HepG2 (cell line): Measurements from ENCODE around the gene POU6F2. TPM values are rescaled to one million over a fixed set of nuclear protein-coding genes. Genes with fewer than 3 reads are reported as not detected.

ENCODE experiments used
- ATAC-seq: fragments of 200-7000 bp; cut with Tn5 transposase; 3 replicates; pipeline ENCODE4 v1.9.1; 2020; ENCODE audit warnings: mild to moderate bottlenecking, moderate library complexity
- BruUV-seq: library from RNA; stranded (reverse); fragments of 400-500 nt; replicated peaks from 2 replicates; lab custom pipeline; 2021; lab: Mats Ljungman, UMichigan
- CTCF ChIA-PET: fragments of 300-600 bp; formaldehyde crosslinking; extraction: SDS; loops from one replicate; lab custom pipeline; 2021; ENCODE audit warnings: low total read pairs, inconsistent platforms, low intra/inter-chr PET ratio; lab: Yijun Ruan, JAX
- POLR2A ChIA-PET: fragments of 350-600 bp; sonication (Branson Sonifier 250); formaldehyde crosslinking; loops from one replicate; lab custom pipeline; 2020; ENCODE audit warnings: antibody characterized with exemption, inconsistent platforms; lab: Yijun Ruan, JAX
- DNase-seq: peaks from one replicate; pipeline ENCODE4 v3.0.0-alpha.2; 2015; ENCODE audit warnings: low spot score
- FAIRE-seq: peaks from 3 replicates; lab custom pipeline; 2011; peaks lifted over from hg19 to GRCh38; lab: Jason Lieb, UNC
- H2AFZ ChIP-seq: one replicate; pipeline ENCODE4 v1.6.1; 2011; ENCODE audit warnings: low read length, inconsistent platforms
- H3K27ac ChIP-seq: fragments of 300-600 bp; 3 replicates; pipeline ENCODE4 v1.8.0; 2011; ENCODE audit warnings: mixed run types, mild to moderate bottlenecking, mixed read lengths, low read length, inconsistent platforms; ENCODE audit not compliant: insufficient read depth; ENCODE audit errors: extremely low read length
- H3K27me3 ChIP-seq, 2 experiments: fragments of 200-600 bp in 1 of 2; 2 replicates in 1 of 2; 3 replicates in 1 of 2; pipeline versions ENCODE4 v1.6.0 to v1.8.0; 2011; ENCODE audit warnings: low read length in 2 of 2, mild to moderate bottlenecking in 2 of 2, moderate library complexity in 2 of 2, inconsistent platforms in 1 of 2; ENCODE audit not compliant: insufficient read depth in 2 of 2, control insufficient read depth in 1 of 2
- H3K36me3 ChIP-seq, 2 experiments: fragments of 200-600 bp in 1 of 2; replicated peaks in 1 of 2; 2 replicates in 1 of 2; 3 replicates in 1 of 2; pipeline versions ENCODE4 v1.5.1 to v1.8.0; 2011; ENCODE audit warnings: low read length in 2 of 2, inconsistent platforms in 1 of 2; ENCODE audit not compliant: insufficient read depth in 2 of 2, control insufficient read depth in 1 of 2
- H3K4me1 ChIP-seq: 2 replicates; pipeline ENCODE4 v1.5.1; 2012; ENCODE audit warnings: low read length, inconsistent platforms; ENCODE audit not compliant: insufficient read depth
- H3K4me2 ChIP-seq: 2 replicates; pipeline ENCODE4 v1.6.0; 2011; ENCODE audit warnings: low read depth, low read length, inconsistent platforms
- H3K4me3 ChIP-seq, 3 experiments: fragments of 200-600 bp in 1 of 3; sonication (generic), shearing (Covaris generic) in 1 of 3; replicated peaks in 1 of 3; 2 replicates each; pipeline ENCODE4 v1.5.1; 2011 to 2016; ENCODE audit warnings: low read length in 3 of 3, inconsistent platforms in 2 of 3, low read depth in 2 of 3, mild to moderate bottlenecking in 2 of 3, control low read depth in 1 of 3, mixed read lengths in 1 of 3; ENCODE audit not compliant: insufficient read depth in 1 of 3
- H3K79me2 ChIP-seq: one replicate; pipeline ENCODE4 v1.6.1; 2011; ENCODE audit warnings: low read length, inconsistent platforms; ENCODE audit not compliant: insufficient read depth
- H3K9ac ChIP-seq: 2 replicates; pipeline ENCODE4 v1.6.0; 2011; ENCODE audit warnings: mild to moderate bottlenecking, low read depth, low read length, inconsistent platforms; ENCODE audit not compliant: insufficient read depth
- H3K9me3 ChIP-seq: 2 replicates; pipeline ENCODE4 v1.5.1; 2012; ENCODE audit warnings: mild to moderate bottlenecking, low read length
- H4K20me1 ChIP-seq: 2 replicates; pipeline ENCODE4 v1.6.0; 2011; ENCODE audit warnings: inconsistent platforms, mild to moderate bottlenecking, low read length, moderate library complexity; ENCODE audit not compliant: insufficient read depth
- ATF7-NPFF ChIP-seq: sonication (generic); formaldehyde crosslinking; IDR thresholded peaks from 2 replicates; pipeline ENCODE4 v1.8.1; 2023; ENCODE audit warnings: mild to moderate bottlenecking, low read depth, missing genetic modification reagents, moderate library complexity
- BCL6 ChIP-seq: IDR thresholded peaks from 2 replicates; pipeline ENCODE4 v1.6.1; 2016; ENCODE audit warnings: missing genetic modification reagents, missing compliant biosample characterization
- CEBPB ChIP-seq: IDR thresholded peaks from 2 replicates; pipeline ENCODE4 v1.6.1; 2011; ENCODE audit warnings: low read depth, low read length, improper control_type of control experiment, borderline replicate concordance
- ELF3 ChIP-seq: IDR thresholded peaks from 2 replicates; pipeline ENCODE4 v1.6.1; 2016; ENCODE audit warnings: missing genetic modification reagents, missing compliant biosample characterization
- GATA4 ChIP-seq: sonication (generic); IDR thresholded peaks from 2 replicates; pipeline ENCODE4 v1.6.1; 2016; ENCODE audit warnings: antibody characterized with exemption, low read depth, borderline replicate concordance
- HNRNPL ChIP-seq: fragments of 200-400 bp; formaldehyde crosslinking; IDR thresholded peaks from 2 replicates; pipeline ENCODE4 v1.6.1; 2017; ENCODE audit warnings: mild to moderate bottlenecking, low read depth, low read length
- HOXA3 ChIP-seq: sonication (generic); formaldehyde crosslinking; IDR thresholded peaks from 2 replicates; pipeline ENCODE4 v1.5.0; 2020; ENCODE audit warnings: missing genetic modification reagents
- IRF1 ChIP-seq: sonication (generic); formaldehyde crosslinking; IDR thresholded peaks from 2 replicates; pipeline ENCODE4 v1.4.0; 2020; ENCODE audit warnings: low read depth, mild to moderate bottlenecking, missing genetic modification reagents
- NCOA5 ChIP-seq: sonication (generic); formaldehyde crosslinking; IDR thresholded peaks from 2 replicates; pipeline ENCODE4 v1.4.0; 2020; ENCODE audit warnings: missing genetic modification reagents
- RARA ChIP-seq: IDR thresholded peaks from 2 replicates; pipeline ENCODE4 v1.6.1; 2016; ENCODE audit warnings: missing genetic modification reagents, missing compliant biosample characterization
- TMF1 ChIP-seq: sonication (generic); formaldehyde crosslinking; IDR thresholded peaks from 2 replicates; pipeline ENCODE4 v1.8.1; 2022; ENCODE audit warnings: low read depth, missing genetic modification reagents
- ZFP1 ChIP-seq: IDR thresholded peaks from 2 replicates; pipeline ENCODE4 v1.6.1; 2016
- ZNF10 ChIP-seq: sonication (generic); formaldehyde crosslinking; IDR thresholded peaks from 2 replicates; pipeline ENCODE4 v1.4.0; 2020; ENCODE audit warnings: mild to moderate bottlenecking, low read depth, missing genetic modification reagents, borderline replicate concordance
- ZNF124 ChIP-seq: sonication (generic); formaldehyde crosslinking; IDR thresholded peaks from 2 replicates; pipeline ENCODE4 v1.4.0; 2020; ENCODE audit warnings: missing genetic modification reagents
- ZNF660 ChIP-seq: sonication (generic); formaldehyde crosslinking; IDR thresholded peaks from 2 replicates; pipeline ENCODE4 v1.5.1; 2020; ENCODE audit warnings: mild to moderate bottlenecking, low read depth, missing genetic modification reagents, borderline replicate concordance
- ZNF766 ChIP-seq: sonication (generic); formaldehyde crosslinking; IDR thresholded peaks from 2 replicates; pipeline ENCODE4 v1.5.0; 2020; ENCODE audit warnings: missing genetic modification reagents, borderline replicate concordance
- ZNF780A ChIP-seq: sonication (generic); formaldehyde crosslinking; IDR thresholded peaks from 2 replicates; pipeline ENCODE4 v1.8.0; 2022; ENCODE audit warnings: mild to moderate bottlenecking, missing genetic modification reagents, moderate library complexity
- ZNF841 ChIP-seq: sonication (generic); formaldehyde crosslinking; IDR thresholded peaks from 2 replicates; pipeline ENCODE4 v1.8.1; 2023; ENCODE audit warnings: missing genetic modification reagents, borderline replicate concordance
- WGBS: methylation state at CpG from one replicate; pipeline ENCODE4 v1.1.6; 2017; ENCODE audit warnings: low lambda C conversion rate; 5-methylcytosine and 5-hydroxymethylcytosine counted together
- in situ Hi-C: cut with HindIII; loops from 2 replicates; pipeline ENCODE4 v1.10.0; 2017; ENCODE audit warnings: low pct_unique_long_range_greater_than_20kb; ENCODE audit not compliant: extremely low pct_ligation_motif_present
- intact Hi-C: fragments of 100-400 bp; cut with micrococcal nuclease; formaldehyde crosslinking; loops from one replicate; pipeline ENCODE4 v1.10.0; 2022; ENCODE audit not compliant: unreplicated experiment
- polyA plus RNA-seq, 8 experiments: library from polyadenylated mRNA; depleted of rRNA in 3 of 8; stranded (reverse) in 7 of 8; unstranded in 1 of 8; fragments of >200 nt; fragmentation: Illumina TruSeq in 4 of 8; extraction: Trizol in 4 of 8; gene quantifications; 2 replicates each; pipeline versions ENCODE4 v1.2.1 to v1.2.3, GENCODE V29; 2011 to 2016; ENCODE audit warnings: low read depth in 4 of 8, missing spikeins in 1 of 8, mixed read lengths in 1 of 8; ENCODE audit not compliant: insufficient read depth in 1 of 8
- total RNA-seq, 5 experiments: library from RNA; depleted of rRNA; stranded (reverse); fragments of >200 nt; fragmentation: Illumina TruSeq; extraction: Trizol; gene quantifications; 2 replicates each; pipeline ENCODE4 v1.2.3, GENCODE V29; 2016; ENCODE audit warnings: low read depth in 1 of 5
- TF ChIP-seq, protein P1 (sequence below): sonication (generic); formaldehyde crosslinking; IDR thresholded peaks from 2 replicates; pipeline ENCODE4 v1.5.0; 2020; ENCODE audit warnings: missing genetic modification reagents

Gene POU6F2
- total and polyA plus RNA-seq, 2 of the 13 experiments (the other 11 are each of a cell fraction or from before 2014, with no cell fraction given) = not detected

DNA sequence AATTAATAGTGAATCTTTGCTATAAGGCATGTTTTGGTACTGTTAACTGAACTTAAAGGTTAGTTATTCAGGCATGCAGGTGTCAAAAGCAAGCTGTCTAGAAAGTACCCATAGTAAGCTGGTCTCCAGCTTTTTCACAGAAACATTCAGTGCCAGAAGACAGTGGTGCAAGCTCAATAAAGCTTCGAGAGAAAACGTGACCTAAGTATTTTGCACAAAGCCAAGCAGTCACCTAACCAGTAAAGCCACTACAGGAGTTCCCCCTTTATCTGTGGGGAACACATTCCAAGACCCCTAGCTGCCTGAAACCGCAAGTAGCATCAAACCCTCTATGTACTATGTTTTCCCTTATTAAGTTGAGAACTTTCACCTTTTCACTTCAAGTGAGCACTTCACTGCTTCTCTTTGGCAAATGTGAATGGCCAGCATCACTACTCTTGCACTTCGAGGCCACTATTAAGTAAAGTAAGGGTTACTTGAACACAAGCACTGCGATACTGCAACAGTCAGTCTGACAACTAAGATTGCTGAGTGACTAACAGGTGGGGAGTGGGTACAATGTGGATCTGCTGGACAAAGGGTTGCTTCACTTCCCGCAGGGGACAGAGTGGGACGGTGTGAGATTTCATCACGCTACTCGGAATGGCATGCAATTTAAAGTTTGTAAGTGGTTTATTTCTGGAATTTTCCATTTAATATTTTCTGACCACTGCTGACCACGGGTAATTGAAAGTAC is 334.7 kb downstream of the POU6F2 start:
- ATAC-seq (no peak), DNase-seq (no peak), FAIRE-seq (no peak)
- ChIA-PET POLR2A (no interaction called here), CTCF (no interaction called here)
- no peaks in the 10 kb centered on the region for H3K9me3 ChIP-seq
- no peaks in the 10 kb centered on the region for H3K4me1 ChIP-seq
- H3K36me3 ChIP-seq = no peaks in the 10 kb centered on the region
- H3K4me3 ChIP-seq = no peak overlapping the region
- no peaks in the 10 kb centered on the region for H3K79me2 ChIP-seq
- in situ Hi-C loops = no loop called here
- BruUV-seq = no TSS peak
- no peak overlapping the region for H3K9ac ChIP-seq
- no peaks in the 10 kb centered on the region for H4K20me1 ChIP-seq
- TF ChIP-seq ZFP1 (no peak), CEBPB (peak; percentile 35; the same call in 1 of the 2 replicates), GATA4 (no peak)
- peaks cover 0 to 11% of the 10 kb centered on the region in 2 experiments; a peak in 3 of 5 replicates for H3K27me3 ChIP-seq
- no peak overlapping the region for H2AFZ ChIP-seq
- no peak overlapping the region for H3K4me2 ChIP-seq
- H3K27ac ChIP-seq = no peak overlapping the region
- intact Hi-C loops = no loop called here
- 60% methylated on average over 8 of the region's 10 CpGs for WGBS

DNA sequence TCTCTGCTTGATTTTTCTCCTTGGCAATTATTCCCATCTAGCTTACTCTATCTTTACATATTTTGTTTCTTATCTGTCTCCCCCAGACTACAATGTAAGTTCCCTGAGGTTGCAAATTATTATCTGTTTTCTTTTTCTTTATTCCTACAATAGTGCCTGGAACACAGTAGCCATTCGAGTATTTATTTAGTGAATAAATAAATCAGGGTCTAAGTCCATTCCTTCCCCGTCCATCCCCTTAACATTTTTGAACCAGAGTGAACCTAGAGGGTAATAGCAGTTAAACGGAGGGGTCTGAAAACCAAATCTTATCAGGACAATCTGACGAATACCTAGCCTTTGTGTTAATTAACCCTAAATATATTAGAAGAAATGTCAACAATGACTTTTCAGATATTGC is 335.7 kb downstream of the POU6F2 start:
- Histone ChIP-seq H3K79me2 (no peaks in the 10 kb centered on the region), H3K27ac (no peak overlapping the region), H2AFZ (no peak overlapping the region), H3K9ac (no peak overlapping the region), H3K4me3 (no peak overlapping the region), H3K4me2 (no peak overlapping the region), H3K36me3 (no peaks in the 10 kb centered on the region), H3K9me3 (no peaks in the 10 kb centered on the region), H4K20me1 (no peaks in the 10 kb centered on the region), H3K27me3 (peaks cover 0 to 9% of the 10 kb centered on the region in 2 experiments; a peak in 3 of 5 replicates), H3K4me1 (no peaks in the 10 kb centered on the region)
- intact Hi-C loops = no loop called here
- ChIA-PET POLR2A (no interaction called here), CTCF (no interaction called here)
- no peak for DNase-seq
- in situ Hi-C loops = no loop called here
- WGBS = 6% methylated on average over 4 of the region's 4 CpGs
- BruUV-seq = no TSS peak
- TF ChIP-seq ZNF780A (CRISPR knock-in tag) (no peak), ZNF660 (CRISPR knock-in tag) (no peak), ZNF10 (no peak), TMF1 (CRISPR knock-in tag) (no peak), ZNF766 (no peak), NCOA5 (no peak), BCL6 (CRISPR knock-in tag) (no peak), HOXA3 (CRISPR knock-in tag) (no peak), RARA (CRISPR knock-in tag) (no peak), ELF3 (CRISPR knock-in tag) (no peak), ZNF124 (no peak), ATF7-NPFF (CRISPR knock-in tag) (no peak), IRF1 (CRISPR knock-in tag) (no peak), ZNF841 (CRISPR knock-in tag) (no peak), HNRNPL (no peak)
- TF ChIP-seq, protein P1, sequence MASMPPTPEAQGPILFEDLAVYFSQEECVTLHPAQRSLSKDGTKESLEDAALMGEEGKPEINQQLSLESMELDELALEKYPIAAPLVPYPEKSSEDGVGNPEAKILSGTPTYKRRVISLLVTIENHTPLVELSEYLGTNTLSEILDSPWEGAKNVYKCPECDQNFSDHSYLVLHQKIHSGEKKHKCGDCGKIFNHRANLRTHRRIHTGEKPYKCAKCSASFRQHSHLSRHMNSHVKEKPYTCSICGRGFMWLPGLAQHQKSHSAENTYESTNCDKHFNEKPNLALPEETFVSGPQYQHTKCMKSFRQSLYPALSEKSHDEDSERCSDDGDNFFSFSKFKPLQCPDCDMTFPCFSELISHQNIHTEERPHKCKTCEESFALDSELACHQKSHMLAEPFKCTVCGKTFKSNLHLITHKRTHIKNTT (CRISPR knock-in tag) = no peak
- no peak for FAIRE-seq
- ATAC-seq = no peak
